Neural progenitor cell (in vitro differentiated cells): ENCODE data around the gene OPA1.

ENCODE experiments used
- CTCF ChIP-seq: fragments of 200-600 bp; sonication (generic); IDR thresholded peaks from 2 replicates; pipeline ENCODE4 v1.5.1; 2017; ENCODE audit warnings: antibody characterized with exemption, mild to moderate bottlenecking
- EZH2phosphoT487 ChIP-seq: fragments of 200-600 bp; sonication (generic); IDR thresholded peaks from 2 replicates; pipeline ENCODE4 v1.6.1; 2017; ENCODE audit warnings: antibody characterized with exemption

DNA sequence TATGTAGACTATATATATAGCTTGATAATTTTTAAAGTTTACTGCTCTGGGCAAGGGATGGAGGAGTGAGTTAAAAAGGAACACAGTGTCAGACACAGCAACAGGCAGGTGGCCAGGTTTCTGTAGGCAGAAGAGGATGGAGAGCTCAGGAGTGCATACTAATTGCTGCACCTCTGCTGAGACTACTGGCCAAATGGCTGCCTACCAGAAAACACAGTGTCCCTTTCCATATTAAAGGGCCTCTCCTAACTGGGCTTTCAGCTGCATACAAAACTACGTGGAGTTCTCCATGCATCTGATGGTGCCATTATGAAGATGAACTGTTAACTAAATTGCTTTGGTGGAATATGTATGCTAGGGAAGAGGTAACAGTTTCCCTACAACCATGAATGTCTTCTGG, 40.1 kb upstream of the OPA1 start:
- no peak for TF ChIP-seq CTCF
- no peak for TF ChIP-seq EZH2phosphoT487
